RWPE1 (cell line): Measurements from ENCODE around the gene EOLA1.
"Not testable (repeated sequence)": the region's sequence is repeated elsewhere in the genome, so short reads cannot be mapped to it uniquely, and the experiment has no call there.

Experiments
- CTCF ChIA-PET: fragments of 350-600 bp; sonication (Branson Sonifier 250); formaldehyde crosslinking; extraction: SDS; loops from one replicate; lab custom pipeline; 2021; lab: Yijun Ruan, JAX
- POLR2A ChIA-PET: fragments of 400-600 bp; formaldehyde crosslinking; extraction: SDS; loops from one replicate; lab custom pipeline; 2020; ENCODE audit warnings: antibody characterized with exemption; ENCODE audit not compliant: low non-redundant PET; lab: Yijun Ruan, JAX
- DNase-seq: peaks from one replicate; pipeline ENCODE4 v3.0.0; 2012; ENCODE audit warnings: low spot score
- H3K27ac ChIP-seq: fragments of 450-650 bp; 2 replicates; pipeline ENCODE4 v1.5.1; 2017
- CTCF ChIP-seq: fragments of 450-650 bp; conservative IDR thresholded peaks from 2 replicates; pipeline ENCODE4 v1.5.1; 2017; ENCODE audit warnings: low read depth, mild to moderate bottlenecking

Gene EOLA1

DNA sequence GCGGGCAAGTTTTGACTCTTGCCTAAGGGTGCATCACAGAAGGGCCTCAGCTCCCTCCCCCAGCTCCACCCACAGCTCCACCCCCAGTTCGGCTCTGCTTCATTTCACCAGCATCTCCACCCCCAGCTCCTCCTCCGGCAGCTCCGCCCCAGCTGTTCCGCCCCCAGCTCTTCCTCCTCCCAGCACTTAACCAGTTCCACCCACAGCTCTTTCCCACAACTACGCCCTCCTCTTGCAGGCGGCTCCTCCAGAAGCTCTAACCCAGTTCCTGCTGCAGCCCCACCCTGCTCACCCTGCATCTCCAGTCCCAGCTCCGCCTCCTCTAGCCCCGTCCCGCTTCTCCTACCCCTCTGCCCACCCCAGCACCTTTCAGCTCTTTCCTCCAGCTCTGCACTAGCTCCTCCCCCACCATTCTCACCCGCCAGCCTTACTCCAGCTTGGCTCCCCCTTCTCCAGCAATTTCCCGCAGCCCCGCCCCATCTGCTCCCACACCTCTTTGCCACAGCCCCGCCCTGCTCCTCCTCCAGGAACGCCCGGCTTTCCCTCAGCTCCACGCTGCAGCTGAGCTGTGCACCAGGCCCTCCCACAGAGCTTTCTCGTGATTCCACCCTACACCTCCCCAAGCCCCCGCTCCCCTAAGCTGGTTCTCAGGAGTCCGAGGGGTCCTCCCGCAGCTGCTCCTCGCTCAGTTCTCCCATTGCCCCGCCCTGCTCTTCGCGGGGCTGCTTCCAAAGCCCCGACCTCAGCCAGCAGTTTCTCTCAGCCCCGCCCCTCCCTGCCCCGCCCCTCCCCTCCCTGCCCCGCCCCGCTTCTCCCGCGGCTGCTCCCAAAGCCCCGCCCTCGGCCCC lies 1.3 kb upstream of the EOLA1 start:
- ChIA-PET CTCF (no interaction called here), POLR2A (interaction anchor here (1.3 kb wide), 1 partner anchor 34 kb away, joined by 5 read pairs; the partner anchor contains the start of gene IDS)
- peak overlapping the region; percentile 89 for H3K27ac ChIP-seq
- DNase-seq = peak; percentile 76
- TF ChIP-seq CTCF = no peak

GRCh38 chrX:149540131-149540620 lies 636 bp upstream of the EOLA1 start:
- H3K27ac ChIP-seq = peak overlapping the region; percentile 89
- POLR2A ChIA-PET = interaction anchor here (1.3 kb wide), 1 partner anchor 35 kb away, joined by 5 read pairs; the partner anchor contains the start of gene IDS
- CTCF ChIA-PET = no interaction called here
- DNase-seq = peak; percentile 83
- no peak for TF ChIP-seq CTCF

DNA sequence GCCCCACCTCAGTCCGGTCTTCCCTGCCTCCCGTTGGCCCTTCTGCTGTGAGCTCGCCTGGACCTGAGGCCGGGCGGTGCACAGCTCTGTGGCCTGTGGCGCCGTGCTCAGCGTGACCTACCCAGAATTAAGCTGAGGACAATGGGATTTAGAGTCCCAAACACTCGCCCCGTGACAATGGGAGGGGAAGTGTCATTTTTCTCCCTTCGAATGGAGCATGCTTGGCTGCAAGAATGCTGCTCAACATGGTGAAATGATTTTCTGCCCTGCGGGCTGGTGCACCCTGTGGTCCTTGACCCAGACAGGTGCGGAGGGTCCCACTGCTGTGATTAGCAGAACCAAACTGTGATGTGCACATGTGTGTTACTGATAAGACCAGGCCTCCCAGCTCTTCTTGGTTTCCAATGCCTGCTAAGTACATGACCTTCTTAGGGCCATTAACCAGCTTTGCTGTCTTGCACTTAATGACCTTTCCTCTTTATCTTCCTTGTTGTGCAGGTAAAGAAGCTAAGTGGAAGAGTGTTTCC lies 772 bp downstream of the EOLA1 start:
- peak overlapping the region; percentile 89 for H3K27ac ChIP-seq
- CTCF ChIA-PET = no interaction called here
- no peak for TF ChIP-seq CTCF
- POLR2A ChIA-PET = no interaction called here
- no peak for DNase-seq

DNA sequence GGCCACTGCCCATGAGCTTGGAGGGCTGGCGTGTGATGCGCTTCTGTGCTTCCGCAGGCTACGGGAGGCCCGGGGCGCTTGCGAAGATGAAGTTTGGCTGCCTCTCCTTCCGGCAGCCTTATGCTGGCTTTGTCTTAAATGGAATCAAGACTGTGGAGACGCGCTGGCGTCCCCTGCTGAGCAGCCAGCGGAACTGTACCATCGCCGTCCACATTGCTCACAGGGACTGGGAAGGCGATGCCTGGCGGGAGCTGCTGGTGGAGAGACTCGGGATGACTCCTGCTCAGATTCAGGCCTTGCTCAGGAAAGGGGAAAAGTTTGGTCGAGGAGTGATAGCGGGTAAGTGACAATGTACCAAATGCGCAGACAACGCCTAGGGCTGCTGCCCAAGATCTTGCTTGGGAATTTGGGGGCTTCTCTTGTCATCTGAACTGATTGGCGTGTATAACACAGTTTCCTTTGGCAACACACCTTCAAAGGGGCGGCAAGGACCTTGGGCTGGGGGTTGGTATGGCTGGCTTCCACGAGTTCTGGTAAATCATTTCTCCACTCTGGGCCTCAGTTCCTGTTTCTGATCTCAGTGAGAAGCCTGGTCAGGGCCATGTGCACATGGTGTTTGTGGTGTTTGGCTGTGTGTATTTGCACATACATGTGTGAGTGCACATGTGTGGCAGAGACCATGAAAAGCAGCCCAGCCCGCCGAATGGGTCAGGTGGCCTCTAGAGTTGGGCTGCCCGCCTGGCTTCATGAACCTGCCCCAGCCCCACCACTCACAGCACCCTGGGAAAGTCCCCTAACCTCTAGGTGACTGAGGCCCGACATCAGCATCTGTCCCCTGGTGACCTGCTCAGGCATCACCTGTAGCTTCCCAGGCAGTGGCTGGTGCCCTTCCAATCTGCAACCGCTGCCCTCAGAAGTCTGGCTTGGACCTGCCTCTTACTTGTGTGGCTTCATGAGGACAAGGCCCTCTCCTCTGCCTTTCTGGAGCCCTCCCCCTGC lies 5.0 kb downstream of the EOLA1 start:
- DNase-seq, H3K27ac ChIP-seq, CTCF ChIA-PET, POLR2A ChIA-PET: not testable (repeated sequence)

DNA sequence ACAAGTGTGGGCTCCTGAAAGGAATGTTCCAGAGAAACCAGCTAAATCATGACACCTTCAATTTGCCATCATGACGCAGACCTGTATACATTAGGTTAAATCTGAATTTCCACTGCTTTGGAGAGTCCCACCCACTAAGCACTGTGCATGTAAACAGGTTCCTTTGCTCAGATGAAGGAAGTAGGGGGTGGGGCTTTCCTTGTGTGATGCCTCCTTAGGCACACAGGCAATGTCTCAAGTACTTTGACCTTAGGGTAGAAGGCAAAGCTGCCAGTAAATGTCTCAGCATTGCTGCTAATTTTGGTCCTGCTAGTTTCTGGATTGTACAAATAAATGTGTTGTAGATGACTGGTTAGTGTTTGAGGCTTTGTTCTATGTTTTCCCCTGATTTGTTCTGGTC lies 6.2 kb downstream of the EOLA1 start:
- CTCF ChIA-PET, POLR2A ChIA-PET, DNase-seq, H3K27ac ChIP-seq: not testable (repeated sequence)

DNA sequence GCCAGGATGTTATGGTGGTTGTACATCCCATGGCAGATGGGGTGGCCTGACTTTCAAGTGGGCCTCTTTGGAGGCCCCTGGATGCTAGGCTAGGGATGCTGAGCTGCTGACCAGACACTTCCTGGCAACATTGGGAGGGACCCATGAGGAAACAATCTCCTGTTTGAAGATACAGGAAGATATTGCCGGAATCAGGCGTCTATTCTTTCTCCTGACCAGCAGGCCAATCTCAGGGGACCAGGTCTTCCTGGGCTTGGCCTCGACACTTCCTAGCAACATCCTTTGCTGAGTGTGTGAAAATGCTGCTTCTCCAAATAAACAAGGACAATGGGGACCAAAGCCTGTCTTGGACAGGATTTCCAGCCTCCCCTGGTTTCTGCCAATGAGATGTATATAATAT lies 7.0 kb downstream of the EOLA1 start:
- H3K27ac ChIP-seq, POLR2A ChIA-PET, CTCF ChIA-PET, DNase-seq: not testable (repeated sequence)

GRCh38 chrX:149549701-149550100 lies 8.9 kb downstream of the EOLA1 start, which contains the start of gene HSFX3:
Gene HSFX3, minus strand, starts transcription at chrX:149549924. Its CDS starts 72 bp downstream, at chrX:149549852.
- POLR2A ChIA-PET, CTCF ChIA-PET, DNase-seq, H3K27ac ChIP-seq: not testable (repeated sequence)

DNA sequence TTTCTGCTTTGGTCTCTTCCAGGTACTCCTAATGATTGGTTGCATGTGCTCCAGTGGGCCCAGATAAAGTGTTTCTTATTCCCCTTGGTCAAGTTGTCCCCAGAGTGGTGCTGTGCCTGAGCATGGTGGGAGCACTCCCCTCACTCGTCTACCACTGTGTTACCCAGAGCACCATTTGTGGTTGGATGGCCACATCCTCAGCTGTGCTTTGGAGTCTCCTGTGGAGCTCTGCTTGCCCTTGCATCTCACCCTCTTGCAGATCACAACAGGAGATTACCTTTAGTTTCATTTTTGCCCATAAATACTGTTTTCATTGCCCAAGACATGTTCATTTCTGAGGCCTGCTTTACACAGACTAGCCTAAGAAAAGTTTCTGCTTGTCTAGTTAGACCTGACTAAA lies 9.6 kb downstream of the EOLA1 start:
- H3K27ac ChIP-seq, DNase-seq, CTCF ChIA-PET, POLR2A ChIA-PET: not testable (repeated sequence)

- DNase-seq, POLR2A ChIA-PET, H3K27ac ChIP-seq, CTCF ChIA-PET: not testable (repeated sequence)
Measured at GRCh38 chrX:149551245-149551938, 10.6 kb downstream of the EOLA1 start.

DNA sequence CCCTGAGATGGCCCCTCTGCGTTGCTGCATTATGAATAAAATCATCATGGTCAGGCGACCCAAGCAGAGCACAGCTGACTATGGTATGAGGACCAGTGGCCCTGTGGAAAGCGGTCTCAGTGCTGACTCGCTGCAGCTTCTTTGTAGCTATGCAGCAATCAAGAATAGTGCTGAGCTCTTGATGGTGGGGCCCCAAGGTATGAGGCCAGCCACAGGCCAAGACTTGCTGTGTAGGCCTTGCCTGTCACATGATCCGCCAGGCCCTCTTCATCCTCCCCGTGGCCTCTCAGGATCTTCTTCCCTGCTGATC lies 11.1 kb downstream of the EOLA1 start:
- POLR2A ChIA-PET, DNase-seq, CTCF ChIA-PET, H3K27ac ChIP-seq: not testable (repeated sequence)

- CTCF ChIA-PET, POLR2A ChIA-PET, H3K27ac ChIP-seq, DNase-seq: not testable (repeated sequence)
Measured at GRCh38 chrX:149555251-149555650, 14.4 kb downstream of the EOLA1 start.
